GM08714 (cell line): ENCODE measurements around the gene RRP1B.
"Not testable (repeated sequence)": the region's sequence is repeated elsewhere in the genome, so short reads cannot be mapped to it uniquely, and the experiment has no call there.

Experiments used
- H3K4me3 ChIP-seq: fragments of 200-500 bp; sonication (Bioruptor generic); 2 replicates; pipeline ENCODE4 v1.5.1; 2014; ENCODE audit warnings: mild to moderate bottlenecking, low read length, inconsistent platforms
- ZNF274 ChIP-seq: IDR thresholded peaks from 2 replicates; pipeline ENCODE4 v1.6.1; 2012; ENCODE audit warnings: mild to moderate bottlenecking, low read depth, low read length

The RRP1B gene

GRCh38 chr21:43653626-43654025 is 5.7 kb upstream of the RRP1B start:
- TF ChIP-seq ZNF274: no peak
- no peak overlapping the region for H3K4me3 ChIP-seq

DNA sequence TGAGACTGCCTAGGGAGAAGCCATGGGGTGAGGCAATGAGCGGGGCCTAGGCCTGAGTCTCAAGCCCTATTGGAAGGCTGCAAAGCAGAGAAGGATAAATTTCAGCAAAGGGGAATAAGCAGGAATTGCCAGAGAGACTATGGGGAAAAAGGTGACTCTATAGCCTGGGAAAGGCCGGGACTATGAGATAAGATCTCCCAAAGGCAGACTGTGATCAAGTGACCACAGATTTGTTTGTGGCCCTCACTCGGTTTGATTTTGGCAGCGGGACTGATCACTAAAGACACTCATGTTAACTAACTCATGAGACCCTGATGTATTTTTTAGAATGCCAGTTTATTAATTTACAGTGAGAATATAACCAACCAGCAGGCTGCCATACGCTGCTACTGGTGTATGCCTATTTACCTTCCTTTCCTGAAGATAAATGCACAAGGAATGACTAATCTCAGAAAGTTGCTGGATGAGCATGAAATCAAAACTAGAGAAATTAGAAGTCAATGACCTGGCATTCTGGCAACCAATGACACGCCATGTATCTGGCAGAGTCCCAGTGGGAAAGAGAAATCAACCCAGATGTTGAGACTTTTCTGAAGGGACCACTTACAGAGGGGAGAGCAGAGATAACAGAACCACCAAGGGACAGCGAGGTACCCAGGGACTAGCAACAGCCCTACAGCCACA is 4.4 kb upstream of the RRP1B start:
- no peak overlapping the region for H3K4me3 ChIP-seq
- TF ChIP-seq ZNF274: no peak

DNA sequence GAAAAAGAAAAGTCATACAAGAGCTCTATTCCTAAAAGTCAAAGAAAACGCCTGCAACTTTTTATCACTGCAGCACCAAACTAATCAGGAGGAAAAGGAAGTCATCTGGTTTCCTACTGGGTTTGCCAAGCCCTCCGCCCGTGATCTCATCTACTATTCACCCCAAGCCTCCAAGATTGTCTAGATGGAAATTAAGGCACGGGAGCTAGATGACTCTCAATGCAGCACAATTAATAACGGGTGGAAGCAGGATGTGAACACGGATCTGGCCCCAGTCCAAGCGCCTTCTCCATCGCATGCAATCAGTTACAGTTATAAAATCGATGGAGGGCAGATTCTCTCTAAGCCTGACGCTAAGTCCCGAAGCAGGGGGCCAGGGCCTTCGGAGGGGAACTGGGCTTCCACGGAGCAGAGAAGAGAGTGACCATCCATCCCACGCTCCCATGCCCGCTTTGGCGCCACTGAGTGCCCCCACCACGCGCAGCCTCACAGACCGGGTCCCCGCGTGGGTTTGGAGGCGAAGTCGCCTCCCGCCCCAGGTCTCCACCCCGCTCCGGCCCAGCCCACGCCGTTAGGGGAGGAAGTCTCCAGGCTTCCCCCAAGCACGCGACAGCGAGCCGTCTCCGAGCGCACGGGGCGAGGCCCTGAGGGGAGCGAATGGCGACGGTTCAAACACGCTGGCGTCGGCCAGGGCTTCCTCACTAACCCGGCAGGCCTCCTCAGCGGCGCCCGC is 1.8 kb upstream of the RRP1B start:
- no peak for TF ChIP-seq ZNF274
- no peak overlapping the region for H3K4me3 ChIP-seq

GRCh38 chr21:43658088-43658741 is 1.1 kb upstream of the RRP1B start:
- H3K4me3 ChIP-seq: no peak overlapping the region

GRCh38 chr21:43658769-43659135 is 608 bp upstream of the RRP1B start:
- no peak overlapping the region; the same call in 1 of the 2 replicates for H3K4me3 ChIP-seq
- TF ChIP-seq ZNF274: no peak

More at GRCh38 chr21:43658088-43658741, 1.1 kb upstream of the RRP1B start:
- TF ChIP-seq ZNF274: no peak

DNA sequence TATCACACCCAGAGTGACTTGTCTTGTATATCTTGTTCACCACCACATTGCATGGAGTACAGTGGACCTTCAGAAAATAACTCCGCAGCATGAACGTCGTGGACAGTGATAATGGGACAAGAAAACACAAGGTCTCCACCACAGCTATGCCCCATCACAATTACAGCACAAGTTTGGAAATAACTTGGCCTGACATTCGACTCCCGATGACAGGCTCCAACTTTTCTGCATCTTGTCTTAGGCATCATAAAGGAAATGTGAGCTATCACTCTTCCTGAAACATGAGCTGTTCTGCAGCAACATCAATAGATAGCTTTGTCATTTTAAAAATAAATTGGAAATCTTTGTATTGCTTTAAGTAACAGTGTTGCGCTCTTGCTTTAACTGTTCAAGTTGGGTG is 2.9 kb downstream of the RRP1B start:
- H3K4me3 ChIP-seq: no peak overlapping the region
- no peak for TF ChIP-seq ZNF274

DNA sequence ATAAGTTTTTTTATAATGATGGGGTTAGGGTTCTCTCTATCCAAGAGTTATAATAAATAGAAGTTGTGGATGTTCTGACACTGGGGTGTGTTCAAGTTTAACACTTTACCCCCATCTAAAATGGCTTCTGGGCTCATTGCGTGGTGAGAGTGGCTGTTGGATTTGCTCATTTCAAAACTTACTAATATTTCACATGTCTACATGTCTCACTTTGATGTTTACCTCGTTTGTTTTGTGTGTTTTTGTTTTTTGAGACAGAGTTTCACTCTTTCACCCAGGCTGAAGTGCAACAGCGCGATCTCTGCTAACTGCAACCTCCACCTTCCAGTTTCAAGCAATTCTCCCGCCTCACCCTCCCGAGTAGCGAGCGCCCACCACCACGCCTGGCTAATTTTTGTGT is 3.7 kb downstream of the RRP1B start:
- TF ChIP-seq ZNF274: no peak
- no peak overlapping the region for H3K4me3 ChIP-seq

DNA sequence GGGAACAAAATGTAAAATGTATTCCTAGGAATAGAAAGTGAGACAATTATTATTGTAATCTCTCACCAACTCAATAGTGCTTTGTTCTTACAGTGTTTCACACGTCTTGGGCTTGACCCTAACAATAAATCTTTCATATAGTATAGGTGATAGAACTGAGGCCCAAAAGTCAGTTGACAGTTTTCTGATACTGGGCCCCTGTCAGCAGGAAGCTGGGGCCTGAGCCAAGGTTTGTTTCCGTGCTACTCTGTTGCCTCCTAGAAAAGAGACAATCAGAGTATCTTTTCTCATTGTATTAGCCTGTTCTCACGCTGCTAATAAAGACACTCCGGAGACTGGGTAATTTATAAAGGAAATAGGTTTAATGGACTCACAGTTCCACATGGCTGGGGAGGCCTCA is 5.0 kb downstream of the RRP1B start:
- no peak overlapping the region for H3K4me3 ChIP-seq
- no peak for TF ChIP-seq ZNF274

- TF ChIP-seq ZNF274: no peak
Measured at GRCh38 chr21:43665879-43666278, 6.5 kb downstream of the RRP1B start.

GRCh38 chr21:43667191-43667904 is 8.0 kb downstream of the RRP1B start:
- H3K4me3 ChIP-seq: no peak overlapping the region
- no peak for TF ChIP-seq ZNF274

More at GRCh38 chr21:43665879-43666278, 6.5 kb downstream of the RRP1B start:
- H3K4me3 ChIP-seq: no peak overlapping the region

DNA sequence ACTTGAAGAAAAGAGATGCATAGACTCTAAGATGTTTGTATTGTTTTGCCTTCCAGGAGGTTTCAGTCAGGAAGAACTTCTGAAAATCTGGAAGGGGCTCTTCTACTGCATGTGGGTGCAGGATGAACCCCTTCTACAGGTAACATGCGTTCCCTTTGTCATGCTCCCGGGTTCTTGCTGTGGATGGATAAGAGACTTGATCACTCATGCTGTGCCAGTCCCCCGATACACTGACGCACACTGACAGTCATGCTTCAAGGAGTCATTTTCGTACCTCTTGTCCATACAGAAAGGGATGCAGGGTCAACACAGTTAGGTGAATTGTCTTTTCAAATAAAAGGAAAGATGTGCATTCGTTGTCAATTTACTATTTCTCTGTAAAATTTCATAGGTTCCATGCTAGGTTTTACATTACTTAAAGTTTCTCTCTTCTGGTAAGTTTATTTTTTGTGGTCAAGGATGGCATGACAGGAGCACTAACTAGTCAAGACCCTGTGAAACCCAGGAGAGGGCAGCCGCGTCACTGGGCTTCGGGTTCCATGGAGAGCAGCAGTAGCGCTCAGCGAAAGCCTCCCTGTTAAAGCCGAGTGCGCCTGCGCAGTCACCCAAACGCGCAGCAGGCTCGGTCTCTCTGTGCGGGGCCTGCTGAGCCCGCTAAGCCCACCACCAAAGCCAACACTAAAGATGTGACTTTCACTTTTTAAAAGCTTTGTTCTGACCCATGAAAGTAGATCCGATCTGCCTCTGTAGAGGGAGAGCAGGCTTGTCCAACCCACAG is 10.7 kb downstream of the RRP1B start:
- H3K4me3 ChIP-seq: no peak overlapping the region
- no peak for TF ChIP-seq ZNF274

DNA sequence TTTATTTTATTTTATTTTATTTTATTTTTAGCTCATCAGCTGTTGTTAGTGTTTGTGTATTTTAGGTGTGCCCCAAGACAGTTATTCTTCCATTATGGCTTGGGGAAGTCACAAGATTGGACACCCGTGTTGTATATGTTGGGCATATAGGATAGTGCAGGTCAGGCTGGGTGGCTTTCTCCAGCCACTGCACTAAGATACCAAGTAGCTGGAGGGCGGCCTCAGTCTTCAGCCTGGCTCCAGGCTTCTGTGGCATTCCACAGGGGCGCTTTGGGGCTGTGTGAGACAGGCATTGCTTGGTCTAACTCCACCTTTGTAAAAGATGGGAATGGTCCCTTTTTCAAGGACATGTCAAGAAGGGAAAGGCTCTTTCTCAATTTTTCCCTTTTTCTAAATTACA is 16.5 kb downstream of the RRP1B start:
- no peak overlapping the region for H3K4me3 ChIP-seq
- TF ChIP-seq ZNF274: no peak

DNA sequence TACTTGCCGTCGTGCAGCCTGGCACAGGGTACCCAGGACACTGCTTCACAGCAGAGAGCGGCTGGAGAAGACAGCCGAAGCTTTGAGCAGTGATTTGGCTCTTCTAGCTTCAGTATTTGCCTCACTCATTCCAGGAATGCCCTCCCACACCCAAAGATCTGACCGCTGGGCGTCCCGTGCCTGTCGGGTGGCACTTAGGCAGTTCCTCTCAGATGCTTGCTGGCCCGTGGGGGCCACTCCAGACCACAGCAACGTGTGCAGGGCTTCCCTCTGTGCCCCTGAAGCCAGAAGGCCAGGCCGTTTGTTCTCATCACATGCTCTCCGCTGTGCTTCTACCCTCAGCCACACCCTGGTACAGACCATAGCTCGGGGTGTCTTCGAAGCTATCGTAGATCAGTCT is 17.0 kb downstream of the RRP1B start:
- TF ChIP-seq ZNF274: no peak
- H3K4me3 ChIP-seq: no peak overlapping the region

DNA sequence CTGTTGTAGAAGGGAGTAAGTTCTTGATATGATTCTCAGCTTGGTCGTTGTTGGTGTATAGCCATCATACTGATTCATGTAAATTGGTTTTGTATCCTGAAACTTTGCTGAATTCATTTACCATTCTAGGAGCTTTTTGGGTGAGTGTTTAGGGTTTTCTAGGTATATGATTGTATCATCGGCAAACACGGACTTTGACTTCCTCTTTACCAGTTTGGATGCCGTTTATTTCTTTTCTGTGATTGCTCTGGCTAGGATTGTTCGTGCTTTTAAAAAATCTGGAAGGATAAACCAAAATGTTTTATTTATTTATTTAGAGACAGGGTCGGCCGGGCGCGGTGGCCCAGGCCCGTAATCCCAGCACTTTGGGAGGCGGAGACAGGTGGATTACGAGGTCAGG is 20.6 kb downstream of the RRP1B start:
- TF ChIP-seq ZNF274: no peak
- H3K4me3 ChIP-seq: no peak overlapping the region

GRCh38 chr21:43680421-43680820 is 21.1 kb downstream of the RRP1B start:
- H3K4me3 ChIP-seq: not testable (repeated sequence)
